Adrenal gland (tissue), 5 donors: Measurements from ENCODE around the gene AGPS.

Experiments
- CTCF ChIP-seq, 6 experiments: fragments of 450-650 bp in 4 of 6; fragments of 200-600 bp in 2 of 6; sonication (generic) in 1 of 6; IDR thresholded peaks; 1 replicate in 5 of 6; 2 replicates in 1 of 6; pipeline versions ENCODE4 v1.5.1 to v1.8.0; 2016 to 2021; ENCODE audit warnings: antibody characterized with exemption in 6 of 6, mild to moderate bottlenecking in 2 of 6, moderate library complexity in 1 of 6
- POLR2A ChIP-seq, 2 donors: fragments of 450-650 bp; IDR thresholded peaks; one replicate each; pipeline ENCODE4 v1.6.1; 2017; ENCODE audit warnings: antibody characterized with exemption in 2 of 2, mild to moderate bottlenecking in 2 of 2, moderate library complexity in 1 of 2
- donor health status: DM: no; HTN: no; CAD: no.

DNA sequence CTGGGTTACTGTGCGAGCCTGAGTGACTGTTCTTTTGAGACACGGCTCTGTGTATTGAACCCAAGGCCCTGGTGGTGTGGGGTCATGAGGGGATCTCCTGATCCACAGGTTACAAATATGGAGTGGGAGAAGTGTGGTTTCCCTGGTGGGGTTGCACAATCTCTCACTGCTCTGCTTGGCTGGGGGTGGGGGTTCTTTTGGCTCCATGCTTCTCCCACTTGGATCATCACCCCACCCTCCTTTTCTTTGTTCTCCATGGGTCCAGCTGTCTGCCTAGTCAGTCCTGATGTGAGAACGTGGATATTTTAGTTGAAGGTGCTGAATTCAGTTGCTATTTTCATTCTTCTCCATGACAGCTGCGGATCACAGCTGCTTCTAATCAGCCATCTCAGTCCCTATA lies 37.8 kb downstream of the AGPS start:
- TF ChIP-seq CTCF (IDR thresholded peaks at IDR 0.05) (no peak), POLR2A (IDR thresholded peaks at IDR 0.05) (no peak)
